Keratinocyte (primary cell): ENCODE data around the gene TMBIM1.

ENCODE experiments used
- CTCF ChIP-seq, 3 experiments: IDR thresholded peaks in 1 of 3; conservative IDR thresholded peaks in 1 of 3; optimal IDR thresholded peaks in 1 of 3; 2 replicates in 2 of 3; 3 replicates in 1 of 3; pipeline versions ENCODE3 to v1.5.1; 2011; ENCODE audit warnings: low read length in 3 of 3, mild to moderate bottlenecking in 3 of 3, moderate library complexity in 2 of 3, control low read depth in 1 of 3, inconsistent platforms in 1 of 3; ENCODE audit not compliant: insufficient read depth in 2 of 3; ENCODE audit errors: extremely low read depth in 1 of 3
- EZH2 ChIP-seq: IDR thresholded peaks from one replicate; pipeline ENCODE4 v1.6.1; 2012; ENCODE audit warnings: inconsistent platforms, mild to moderate bottlenecking, low read length, moderate library complexity

DNA sequence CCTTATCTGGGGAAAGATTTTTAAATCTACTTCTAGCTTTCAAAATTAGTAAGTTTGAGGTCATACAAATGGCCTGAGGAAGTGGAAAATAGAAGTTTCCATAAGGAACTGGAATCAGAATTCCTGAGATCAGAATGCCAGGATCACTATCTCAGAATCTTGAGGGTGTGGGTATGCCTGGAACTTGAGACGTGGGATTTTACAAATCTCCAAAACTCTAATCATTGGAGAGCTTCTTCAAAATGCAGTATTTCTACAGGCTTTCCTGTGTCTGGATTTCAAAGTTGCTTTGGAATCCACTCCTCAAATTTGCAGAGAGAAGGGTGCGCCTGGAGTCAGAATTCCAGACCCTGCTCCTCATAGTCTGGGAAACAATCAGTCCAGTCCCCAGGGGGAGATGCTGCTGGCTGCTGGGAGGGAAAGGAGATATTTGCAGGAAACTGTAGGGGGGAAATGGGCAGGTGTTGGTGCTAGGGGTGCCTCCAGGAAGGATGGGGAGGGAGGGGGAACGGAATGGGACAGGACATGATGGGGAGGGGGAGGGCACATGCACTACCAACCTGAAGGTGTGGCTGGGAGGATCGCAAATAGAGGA is 33.4 kb upstream of the TMBIM1 start:
- TF ChIP-seq CTCF (optimal IDR thresholded peaks at IDR 0.05 in 1 of 3, IDR thresholded peaks at IDR 0.05 in 1 of 3, conservative IDR thresholded peaks at IDR 0.05 in 1 of 3; ENCODE audit: extremely low read depth in 1 of 3, insufficient read depth in 2 of 3, low read length in 3 of 3) (no peak), EZH2 (no peak)
